Mucosa of descending colon (tissue), 3 donors: ENCODE measurements around the gene EHMT1. TPM values are rescaled to one million over a fixed set of nuclear protein-coding genes. Genes with fewer than 3 reads are reported as not detected.

Source experiments
- ATAC-seq: fragments of 200-7000 bp; cut with Tn5 transposase; one replicate; pipeline ENCODE4 v1.9.1; 2020; ENCODE audit warnings: mild to moderate bottlenecking, moderate library complexity
- DNase-seq, 3 donors: peaks; one replicate each; pipeline ENCODE4 v3.0.0-alpha.2; 2020
- H3K36me3 ChIP-seq: fragments of 200-600 bp; one replicate; pipeline ENCODE4 v1.8.0; 2021; ENCODE audit warnings: low read depth, mild to moderate bottlenecking
- H3K4me1 ChIP-seq: fragments of 200-600 bp; one replicate; pipeline ENCODE4 v1.8.0; 2021; ENCODE audit warnings: low read depth, mild to moderate bottlenecking
- H3K4me3 ChIP-seq: fragments of 200-600 bp; one replicate; pipeline ENCODE4 v1.8.0; 2021; ENCODE audit warnings: mild to moderate bottlenecking
- H3K9me3 ChIP-seq: fragments of 200-600 bp; one replicate; pipeline ENCODE4 v1.8.0; 2021; ENCODE audit warnings: mild to moderate bottlenecking
- CTCF ChIP-seq: fragments of 200-600 bp; IDR thresholded peaks from one replicate; pipeline ENCODE4 v1.8.0; 2022; ENCODE audit warnings: antibody characterized with exemption, mild to moderate bottlenecking
- intact Hi-C, 2 donors: fragments of 100-400 bp; cut with DNase I in 1 of 2; cut with micrococcal nuclease in 1 of 2; formaldehyde crosslinking; loops; one replicate each; pipeline versions ENCODE4 v1.11.0 to v1.11.1; 2022; cut with DNase I, micrococcal nuclease
- long read RNA-seq, 2 donors: library from polyadenylated mRNA; unstranded; transcript quantifications; one replicate each; pipeline ENCODE4 v2.0.0, GENCODE V29; 2019 to 2021
- total RNA-seq, 3 donors: library from RNA; stranded (reverse); fragmentation: NEBNext Ultra II Directional in 2 of 3; extraction: Animal tissue kit (Norgen Biotek cat#: 25700) in 2 of 3; gene quantifications; one replicate each; pipeline versions ENCODE4 v1.2.1 to v1.2.4, GENCODE V29; 2021 to 2023
- donor health status: DM: no; HTN: no; CAD: no; lungs with moderate emphysema.
- donor health status: DM: no; HTN: no; CAD: no.
- donor health status: DM: no; HTN: yes; CAD: no.

EHMT1 gene
- total RNA-seq: 10 to 100 TPM; 78.4 to 90.8 (median 83.3) TPM
- long read RNA-seq, donor 1, full-length matches to known transcripts: 12 of 75 reads
- long read RNA-seq, donor 1, partial matches to known transcripts: 40 of 75 reads
- long read RNA-seq, donor 1, other reads (novel, unspliced or antisense): 23 of 75 reads
- long read RNA-seq, donor 2, partial matches to known transcripts: 19 of 28 reads
- long read RNA-seq, donor 2, other reads (novel, unspliced or antisense): 9 of 28 reads

- no peak for TF ChIP-seq CTCF
- DNase-seq (peak; percentile 85 to 95 (median 90)), ATAC-seq (peak; percentile 87)
- peaks cover 22% of the 10 kb centered on the region for H3K4me1 ChIP-seq
- intact Hi-C loops: no loop called here
- H3K9me3 ChIP-seq: no peaks in the 10 kb centered on the region
- peak within 1 kb of the TSS; percentile 68 for H3K4me3 ChIP-seq
- H3K36me3 ChIP-seq: peaks cover 10% of the 10 kb centered on the region
These were observed at the start of gene EHMT1 for GRCh38 chr9:137618105-137619067. Gene EHMT1 (plus strand): TSS chr9:137619005. CDS start chr9:137619029, 24 bp downstream.

GRCh38 chr9:137569609-137570203 is 49.1 kb upstream of the EHMT1 start:
- no peak for DNase-seq
- no peaks in the 10 kb centered on the region for H3K9me3 ChIP-seq
- no peak for ATAC-seq
- intact Hi-C loops: no loop called here
- no peak overlapping the region for H3K4me3 ChIP-seq
- no peaks in the 10 kb centered on the region for H3K36me3 ChIP-seq
- TF ChIP-seq CTCF: no peak
- H3K4me1 ChIP-seq: no peaks in the 10 kb centered on the region

GRCh38 chr9:137570566-137570965 is 48.2 kb upstream of the EHMT1 start:
- H3K4me1 ChIP-seq: no peaks in the 10 kb centered on the region
- intact Hi-C loops: no loop called here
- H3K4me3 ChIP-seq: no peak overlapping the region
- H3K36me3 ChIP-seq: no peaks in the 10 kb centered on the region
- no peak for TF ChIP-seq CTCF
- ATAC-seq: no peak
- DNase-seq: no peak
- no peaks in the 10 kb centered on the region for H3K9me3 ChIP-seq

- H3K4me3 ChIP-seq: no peak overlapping the region
- H3K36me3 ChIP-seq: no peaks in the 10 kb centered on the region
- no peak for TF ChIP-seq CTCF
- H3K4me1 ChIP-seq: peaks cover 18% of the 10 kb centered on the region
- DNase-seq: no peak
- no peaks in the 10 kb centered on the region for H3K9me3 ChIP-seq
- intact Hi-C loops: no loop called here
- ATAC-seq: no peak
These were observed 44.6 kb upstream of the EHMT1 start for GRCh38 chr9:137574192-137574591.

GRCh38 chr9:137575364-137575715 is 43.5 kb upstream of the EHMT1 start:
- H3K36me3 ChIP-seq: no peaks in the 10 kb centered on the region
- DNase-seq (no peak), ATAC-seq (no peak)
- H3K4me1 ChIP-seq: peaks cover 19% of the 10 kb centered on the region
- no peaks in the 10 kb centered on the region for H3K9me3 ChIP-seq
- intact Hi-C loops: no loop called here
- no peak overlapping the region for H3K4me3 ChIP-seq
- TF ChIP-seq CTCF: no peak
